A673 (cell line): ENCODE results near the gene VPS13D.

Source experiments
- CTCF ChIP-seq: fragments of 300-800, 200-600 bp; sonication (generic); conservative IDR thresholded peaks from 2 replicates; pipeline ENCODE4 v1.5.1; 2017; ENCODE audit warnings: low read depth, mild to moderate bottlenecking, antibody characterized with exemption, low read length, moderate library complexity, mixed read lengths
- EZH2 ChIP-seq: fragments of 200-600 bp; sonication (generic); IDR thresholded peaks from 2 replicates; pipeline ENCODE4 v1.6.1; 2017; ENCODE audit warnings: borderline replicate concordance, low read depth, mild to moderate bottlenecking, mixed read lengths, antibody characterized with exemption, low read length; ENCODE audit not compliant: poor library complexity, severe bottlenecking

- TF ChIP-seq CTCF (no peak), EZH2 (no peak)
Measured at GRCh38 chr1:12547586-12548225, 317.9 kb downstream of the VPS13D start.
